Glutamatergic neuron (in vitro differentiated cells): ENCODE results near the gene SLC4A4. TPM values are rescaled to one million over a fixed set of nuclear protein-coding genes. Genes with fewer than 3 reads are reported as not detected.

Experiments
- DNase-seq: peaks from one replicate; pipeline ENCODE4 v3.0.0; 2022
- H3K27ac Mint-ChIP-seq: one replicate; pipeline ENCODE4 v1.8.0; 2020; ENCODE audit warnings: mild to moderate bottlenecking, mixed read lengths, inconsistent platforms; ENCODE audit not compliant: unreplicated experiment
- H3K27me3 Mint-ChIP-seq: one replicate; pipeline ENCODE4 v1.8.0; 2020; ENCODE audit warnings: mild to moderate bottlenecking, moderate library complexity, mixed read lengths, inconsistent platforms; ENCODE audit not compliant: unreplicated experiment
- H3K36me3 Mint-ChIP-seq: one replicate; pipeline ENCODE4 v1.8.0; 2020; ENCODE audit warnings: mild to moderate bottlenecking, mixed read lengths, inconsistent platforms; ENCODE audit not compliant: unreplicated experiment
- H3K4me1 Mint-ChIP-seq: one replicate; pipeline ENCODE4 v1.8.0; 2020; ENCODE audit warnings: mild to moderate bottlenecking, low read depth, mixed read lengths, inconsistent platforms; ENCODE audit not compliant: unreplicated experiment
- H3K4me3 Mint-ChIP-seq: one replicate; pipeline ENCODE4 v1.8.0; 2020; ENCODE audit warnings: mild to moderate bottlenecking, mixed read lengths, inconsistent platforms; ENCODE audit not compliant: unreplicated experiment
- H3K9me3 Mint-ChIP-seq: one replicate; pipeline ENCODE4 v1.8.0; 2020; ENCODE audit warnings: mild to moderate bottlenecking, moderate library complexity, mixed read lengths, inconsistent platforms; ENCODE audit not compliant: unreplicated experiment
- total RNA-seq: library from RNA; stranded (reverse); fragmentation: NEBNext Ultra II Directional; extraction: Animal tissue kit (Norgen Biotek cat#: 25700); gene quantifications from one replicate; pipeline ENCODE4 v1.2.1, GENCODE V29; 2021; ENCODE audit not compliant: unreplicated experiment
- TF ChIP-seq, protein P1 (sequence below): fragments of 200-600 bp; sonication (generic); IDR thresholded peaks from one replicate; pipeline ENCODE4 v1.5.0; 2021; ENCODE audit not compliant: partially characterized antibody, unreplicated experiment

Gene SLC4A4
- total RNA-seq, 1 donor from 2014 or later = 0.86 TPM

DNA sequence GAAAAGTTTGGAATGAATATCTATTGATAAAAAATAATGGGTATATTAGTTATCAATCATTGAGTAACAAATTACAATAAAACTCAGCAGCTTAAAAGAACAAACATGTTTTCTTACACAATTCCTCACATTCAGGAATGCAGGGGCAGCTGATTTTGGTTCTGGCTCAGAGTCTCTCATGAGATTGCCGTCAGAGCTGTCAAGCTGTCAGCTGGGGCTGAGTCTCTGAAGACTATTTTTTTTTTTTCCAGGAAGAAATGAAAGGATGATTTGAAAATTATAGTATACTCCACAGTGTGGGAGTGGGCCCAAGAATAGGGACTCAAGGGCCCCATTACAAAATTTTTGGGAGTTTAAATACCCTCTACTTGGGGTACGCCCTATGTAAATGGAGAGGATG lies 226.0 kb downstream of the SLC4A4 start:
- Mint-ChIP-seq H3K9me3 (no peaks in the 10 kb centered on the region), H3K27me3 (no peaks in the 10 kb centered on the region), H3K27ac (no peak overlapping the region), H3K4me3 (no peak overlapping the region), H3K36me3 (no peaks in the 10 kb centered on the region), H3K4me1 (no peaks in the 10 kb centered on the region)
- no peak for DNase-seq
- TF ChIP-seq, protein P1, sequence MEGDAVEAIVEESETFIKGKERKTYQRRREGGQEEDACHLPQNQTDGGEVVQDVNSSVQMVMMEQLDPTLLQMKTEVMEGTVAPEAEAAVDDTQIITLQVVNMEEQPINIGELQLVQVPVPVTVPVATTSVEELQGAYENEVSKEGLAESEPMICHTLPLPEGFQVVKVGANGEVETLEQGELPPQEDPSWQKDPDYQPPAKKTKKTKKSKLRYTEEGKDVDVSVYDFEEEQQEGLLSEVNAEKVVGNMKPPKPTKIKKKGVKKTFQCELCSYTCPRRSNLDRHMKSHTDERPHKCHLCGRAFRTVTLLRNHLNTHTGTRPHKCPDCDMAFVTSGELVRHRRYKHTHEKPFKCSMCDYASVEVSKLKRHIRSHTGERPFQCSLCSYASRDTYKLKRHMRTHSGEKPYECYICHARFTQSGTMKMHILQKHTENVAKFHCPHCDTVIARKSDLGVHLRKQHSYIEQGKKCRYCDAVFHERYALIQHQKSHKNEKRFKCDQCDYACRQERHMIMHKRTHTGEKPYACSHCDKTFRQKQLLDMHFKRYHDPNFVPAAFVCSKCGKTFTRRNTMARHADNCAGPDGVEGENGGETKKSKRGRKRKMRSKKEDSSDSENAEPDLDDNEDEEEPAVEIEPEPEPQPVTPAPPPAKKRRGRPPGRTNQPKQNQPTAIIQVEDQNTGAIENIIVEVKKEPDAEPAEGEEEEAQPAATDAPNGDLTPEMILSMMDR = no peak

DNA sequence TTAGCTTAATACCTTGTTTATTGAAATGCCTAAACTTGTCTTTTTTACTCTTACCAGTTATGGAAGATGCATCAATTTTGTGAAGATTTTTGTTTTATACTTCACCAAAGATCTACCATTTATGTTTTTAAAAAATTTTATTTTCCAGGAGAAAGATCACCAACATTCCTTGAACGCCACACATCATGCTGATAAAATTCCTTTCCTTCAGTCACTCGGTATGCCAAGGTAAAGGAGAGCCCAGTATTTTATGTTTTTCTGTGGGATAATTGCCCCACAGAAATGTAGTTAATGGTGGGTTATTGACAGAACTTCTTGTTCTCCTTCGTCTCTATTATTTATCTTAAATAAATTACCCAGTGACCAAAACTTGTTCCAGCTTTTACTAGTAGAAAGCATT lies 228.0 kb downstream of the SLC4A4 start:
- no peaks in the 10 kb centered on the region for H3K9me3 Mint-ChIP-seq
- no peak overlapping the region for H3K27ac Mint-ChIP-seq
- no peaks in the 10 kb centered on the region for H3K36me3 Mint-ChIP-seq
- TF ChIP-seq, protein P1 = no peak
- H3K4me3 Mint-ChIP-seq = no peak overlapping the region
- no peaks in the 10 kb centered on the region for H3K27me3 Mint-ChIP-seq
- H3K4me1 Mint-ChIP-seq = no peaks in the 10 kb centered on the region
- no peak for DNase-seq

DNA sequence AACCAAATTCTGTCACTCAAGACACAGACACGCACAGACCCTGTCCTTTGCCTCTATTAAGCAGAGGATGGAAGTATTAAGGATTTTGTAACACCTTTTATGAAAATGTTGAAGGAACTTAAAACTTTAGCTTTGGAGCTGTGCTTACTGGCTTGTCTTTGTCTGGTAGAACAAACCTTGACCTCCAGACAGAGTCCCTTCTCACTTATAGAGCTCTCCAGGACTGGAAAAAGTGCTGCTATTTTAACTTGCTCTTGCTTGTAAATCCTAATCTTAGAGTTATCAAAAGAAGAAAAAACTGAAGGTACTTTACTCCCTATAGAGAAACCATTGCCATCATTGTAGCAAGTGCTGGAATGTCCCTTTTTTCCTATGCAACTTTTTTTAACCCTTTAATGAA lies 229.3 kb downstream of the SLC4A4 start:
- H3K36me3 Mint-ChIP-seq = no peaks in the 10 kb centered on the region
- no peaks in the 10 kb centered on the region for H3K27me3 Mint-ChIP-seq
- H3K9me3 Mint-ChIP-seq = no peaks in the 10 kb centered on the region
- no peak overlapping the region for H3K4me3 Mint-ChIP-seq
- H3K27ac Mint-ChIP-seq = no peak overlapping the region
- TF ChIP-seq, protein P1 = no peak
- no peak for DNase-seq
- no peaks in the 10 kb centered on the region for H3K4me1 Mint-ChIP-seq

DNA sequence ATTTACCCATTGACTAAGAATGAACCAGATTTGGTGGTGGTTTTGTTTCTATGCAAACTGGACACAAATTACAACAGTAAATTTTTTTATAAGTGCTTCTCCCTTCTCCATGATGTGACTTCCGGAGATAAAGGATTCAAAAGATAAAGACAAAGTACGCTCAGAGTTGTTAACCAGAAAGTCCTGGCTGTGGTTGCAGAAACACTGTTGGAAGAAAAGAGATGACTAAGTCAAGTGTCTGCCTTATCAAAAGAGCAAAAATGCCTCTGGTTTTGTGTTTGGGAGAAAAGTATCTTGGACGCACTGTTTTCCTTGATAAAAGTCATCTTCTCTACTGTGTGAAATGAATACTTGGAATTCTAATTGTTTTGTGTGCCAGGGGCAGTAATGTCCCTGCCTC lies 231.7 kb downstream of the SLC4A4 start:
- no peaks in the 10 kb centered on the region for H3K4me1 Mint-ChIP-seq
- TF ChIP-seq, protein P1 = no peak
- peaks cover 2% of the 10 kb centered on the region for H3K9me3 Mint-ChIP-seq
- no peaks in the 10 kb centered on the region for H3K27me3 Mint-ChIP-seq
- no peak overlapping the region for H3K4me3 Mint-ChIP-seq
- no peak for DNase-seq
- H3K27ac Mint-ChIP-seq = no peak overlapping the region
- H3K36me3 Mint-ChIP-seq = no peaks in the 10 kb centered on the region

DNA sequence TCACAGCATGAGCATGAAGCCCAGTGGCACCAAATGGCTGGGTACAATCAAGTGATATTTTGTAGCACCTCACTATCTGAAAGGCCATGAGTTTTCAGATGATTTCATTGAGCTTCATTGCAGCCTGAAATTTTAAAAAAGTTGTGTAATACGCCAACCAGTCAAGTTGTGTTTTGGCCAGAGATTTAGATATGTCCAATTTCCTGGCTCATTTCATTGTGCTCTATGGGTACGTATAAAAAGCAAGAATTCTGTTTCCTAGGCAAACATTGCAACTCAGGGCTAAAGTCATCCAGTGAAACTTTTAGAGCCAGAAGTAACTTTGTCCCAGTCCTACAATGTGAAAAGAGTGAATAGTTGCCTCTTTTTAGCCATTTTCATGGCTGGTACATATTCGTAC lies 232.5 kb downstream of the SLC4A4 start:
- Mint-ChIP-seq H3K9me3 (peaks cover 2% of the 10 kb centered on the region), H3K27ac (no peak overlapping the region), H3K27me3 (no peaks in the 10 kb centered on the region), H3K4me3 (no peak overlapping the region), H3K36me3 (no peaks in the 10 kb centered on the region), H3K4me1 (no peaks in the 10 kb centered on the region)
- no peak for DNase-seq
- TF ChIP-seq, protein P1 = no peak
